Gastroesophageal sphincter (tissue), 3 donors: ENCODE results near the gene FASTKD3.

ENCODE experiments used
- EP300 ChIP-seq: sonication (generic); formaldehyde crosslinking; IDR thresholded peaks from one replicate; pipeline ENCODE4 v1.6.1; 2017; ENCODE audit warnings: antibody characterized with exemption, mild to moderate bottlenecking
- POLR2A ChIP-seq, 2 donors: fragments of 450-650 bp; IDR thresholded peaks; one replicate each; pipeline ENCODE4 v1.6.1; 2017; ENCODE audit warnings: antibody characterized with exemption in 2 of 2, mild to moderate bottlenecking in 2 of 2, moderate library complexity in 1 of 2
- POLR2AphosphoS5 ChIP-seq: sonication (generic); formaldehyde crosslinking; IDR thresholded peaks from one replicate; pipeline ENCODE4 v1.6.1; 2017; ENCODE audit warnings: antibody characterized with exemption
- TF ChIP-seq, protein P1 (sequence below), 4 experiments: fragments of 200-600 bp in 2 of 4; fragments of 450-650 bp in 2 of 4; sonication (generic) in 1 of 4; IDR thresholded peaks; one replicate each; pipeline ENCODE4 v1.5.1; 2017 to 2019; ENCODE audit warnings: antibody characterized with exemption in 4 of 4, mild to moderate bottlenecking in 2 of 4, moderate library complexity in 2 of 4

GRCh38 chr5:7897014-7897600 is 28.3 kb upstream of the FASTKD3 start:
- TF ChIP-seq, protein P1, sequence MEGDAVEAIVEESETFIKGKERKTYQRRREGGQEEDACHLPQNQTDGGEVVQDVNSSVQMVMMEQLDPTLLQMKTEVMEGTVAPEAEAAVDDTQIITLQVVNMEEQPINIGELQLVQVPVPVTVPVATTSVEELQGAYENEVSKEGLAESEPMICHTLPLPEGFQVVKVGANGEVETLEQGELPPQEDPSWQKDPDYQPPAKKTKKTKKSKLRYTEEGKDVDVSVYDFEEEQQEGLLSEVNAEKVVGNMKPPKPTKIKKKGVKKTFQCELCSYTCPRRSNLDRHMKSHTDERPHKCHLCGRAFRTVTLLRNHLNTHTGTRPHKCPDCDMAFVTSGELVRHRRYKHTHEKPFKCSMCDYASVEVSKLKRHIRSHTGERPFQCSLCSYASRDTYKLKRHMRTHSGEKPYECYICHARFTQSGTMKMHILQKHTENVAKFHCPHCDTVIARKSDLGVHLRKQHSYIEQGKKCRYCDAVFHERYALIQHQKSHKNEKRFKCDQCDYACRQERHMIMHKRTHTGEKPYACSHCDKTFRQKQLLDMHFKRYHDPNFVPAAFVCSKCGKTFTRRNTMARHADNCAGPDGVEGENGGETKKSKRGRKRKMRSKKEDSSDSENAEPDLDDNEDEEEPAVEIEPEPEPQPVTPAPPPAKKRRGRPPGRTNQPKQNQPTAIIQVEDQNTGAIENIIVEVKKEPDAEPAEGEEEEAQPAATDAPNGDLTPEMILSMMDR (IDR thresholded peaks at IDR 0.05): no peak
- TF ChIP-seq POLR2A (IDR thresholded peaks at IDR 0.05) (no peak), POLR2AphosphoS5 (no peak), EP300 (no peak)
